HG03521 (cell line): ENCODE data around the gene SLCO2A1.

Experiments
- ATAC-seq: cut with Tn5 transposase; IDR thresholded peaks from one replicate; pipeline ENCODE4 v1.9.1; 2021; ENCODE audit warnings: mild to moderate bottlenecking, moderate library complexity; ENCODE audit not compliant: unreplicated experiment

Gene SLCO2A1

DNA sequence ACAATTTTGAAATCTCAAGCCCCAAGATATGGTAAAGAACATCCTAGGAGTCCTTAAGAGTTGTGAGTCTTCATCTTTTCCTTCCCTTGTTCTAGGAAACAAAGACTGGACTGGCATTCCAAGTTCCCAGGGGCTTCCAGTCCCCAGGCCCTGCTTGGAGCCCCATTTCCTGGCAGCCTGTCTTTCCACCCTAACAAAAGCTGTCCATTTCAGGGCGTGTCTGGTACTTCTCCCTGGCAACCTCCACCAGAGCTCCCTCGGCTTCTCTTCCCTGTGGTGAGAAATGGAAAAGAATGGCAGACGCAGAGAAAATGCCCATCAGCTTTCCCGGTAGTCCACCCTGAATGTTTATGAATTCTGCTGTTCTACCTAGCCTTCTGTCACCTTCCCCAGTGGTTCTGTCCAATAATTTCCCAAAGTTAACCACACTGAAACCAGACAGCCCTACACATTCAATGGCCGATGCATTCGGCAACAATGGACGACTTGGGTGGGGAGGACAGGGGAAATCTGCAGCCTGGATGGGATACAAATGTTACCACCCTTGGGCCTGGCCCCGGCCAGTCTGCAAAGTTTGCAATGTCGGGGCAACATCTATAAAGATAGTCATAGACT lies 140.9 kb downstream of the SLCO2A1 start:
- ATAC-seq, result no peak

DNA sequence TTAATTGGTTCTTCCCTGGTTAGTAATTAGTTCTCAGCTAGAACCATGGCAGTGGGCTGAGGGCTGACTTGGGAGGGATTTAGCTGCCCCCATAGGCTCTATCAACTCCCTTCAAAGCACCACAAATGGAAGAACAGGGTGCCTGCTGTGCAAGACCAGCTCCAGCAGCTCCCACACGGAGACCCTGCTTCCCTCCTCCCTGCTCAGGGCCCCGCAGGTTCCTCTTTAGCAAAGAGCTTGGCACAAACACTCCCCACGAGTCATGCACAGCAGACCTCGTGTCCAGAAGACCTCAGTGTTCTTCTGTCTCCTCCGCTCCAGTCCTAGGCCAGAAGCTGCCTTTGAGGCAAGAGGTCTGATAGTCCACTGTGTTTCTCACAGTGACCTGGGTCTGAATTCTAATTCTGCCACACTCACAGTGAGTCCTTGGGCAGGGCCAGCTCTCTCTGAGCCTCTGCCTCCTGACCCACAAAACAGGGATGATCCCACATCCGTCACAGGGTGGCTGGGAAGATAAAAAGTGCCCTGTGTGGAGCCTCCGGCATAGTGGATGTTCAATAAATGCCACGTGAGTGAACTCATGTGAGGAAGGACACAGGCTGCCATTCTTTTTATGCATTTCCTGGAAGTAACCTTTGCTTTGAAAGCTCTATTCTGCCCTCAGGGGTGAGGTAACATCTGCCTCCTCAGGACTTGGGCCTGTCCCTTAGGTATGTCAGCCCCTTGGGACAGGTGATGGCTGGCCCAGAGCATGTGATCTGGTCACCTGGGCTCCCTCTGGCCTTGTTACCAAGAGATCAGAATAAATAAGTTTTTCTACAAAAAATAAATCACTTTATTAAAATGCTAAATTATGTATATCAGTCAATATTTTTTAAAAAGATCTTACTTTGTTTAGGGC lies 141.7 kb downstream of the SLCO2A1 start:
- ATAC-seq, result no peak

DNA sequence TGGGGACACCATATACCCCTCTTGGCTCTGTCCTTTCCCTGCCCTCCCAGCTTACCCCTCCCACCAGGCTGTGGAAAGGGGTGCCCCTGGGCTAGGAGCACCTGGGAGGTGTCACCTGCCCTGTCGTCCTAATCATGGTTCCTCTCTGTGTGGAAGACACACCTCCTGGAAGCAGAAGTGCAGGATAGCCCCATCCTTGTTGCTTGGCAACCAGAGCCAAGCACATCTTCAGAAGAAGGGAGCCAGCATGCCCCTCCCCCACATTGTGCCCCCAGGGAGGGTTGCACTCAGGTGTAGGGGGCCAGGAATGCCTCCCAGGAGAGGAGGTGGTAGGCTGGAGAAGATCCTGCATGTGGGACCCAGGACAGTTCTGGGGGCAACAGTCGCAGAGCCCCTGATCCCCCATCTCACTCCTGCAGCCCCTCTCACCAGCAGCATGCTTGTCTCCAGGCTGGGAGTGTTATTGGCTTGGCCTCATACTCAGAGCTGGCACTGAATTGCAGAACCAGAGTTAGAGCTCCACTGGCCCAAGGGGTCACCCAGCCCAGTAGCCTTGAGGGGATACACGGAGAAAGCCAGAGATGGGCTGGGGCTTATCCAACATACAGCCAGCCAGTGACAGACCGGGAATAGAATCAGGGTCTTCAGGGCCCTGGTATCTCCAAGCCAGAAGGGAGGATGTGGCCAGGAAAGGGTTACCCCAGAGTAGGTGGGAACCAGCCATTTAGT lies 142.5 kb downstream of the SLCO2A1 start:
- no peak for ATAC-seq

DNA sequence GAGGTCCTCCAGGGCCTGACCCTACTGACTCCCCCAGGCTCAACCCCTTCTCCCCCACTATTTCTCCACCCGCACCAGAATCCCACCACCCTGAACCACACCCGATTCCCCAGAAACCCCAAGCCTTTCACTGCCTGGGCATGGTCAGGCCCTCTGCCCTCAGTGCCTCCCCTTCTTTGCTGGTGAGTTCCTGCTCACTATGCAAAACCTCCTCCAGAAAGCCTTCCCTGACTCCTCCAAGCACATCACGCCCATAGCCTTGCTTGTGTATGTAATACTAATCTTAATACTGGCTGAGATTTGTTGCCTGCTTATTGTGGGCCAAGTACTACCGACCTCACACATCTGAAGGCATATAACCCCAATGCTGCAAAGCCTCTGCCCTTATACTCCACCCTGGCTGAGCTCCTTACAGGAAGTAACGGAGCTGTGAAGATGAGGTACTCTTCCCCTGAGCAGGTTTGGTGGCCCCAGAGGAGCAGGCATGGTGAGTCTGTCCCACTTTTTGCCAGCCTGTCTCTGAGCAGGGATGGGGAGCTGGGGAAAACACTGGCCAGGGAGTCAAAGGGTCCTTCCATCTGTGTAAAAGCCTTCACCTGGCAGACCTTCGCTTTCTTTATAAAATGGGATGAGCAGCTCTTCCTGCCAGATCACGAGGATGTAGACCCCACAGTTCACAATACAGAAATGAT lies 143.5 kb downstream of the SLCO2A1 start:
- no peak for ATAC-seq

- no peak for ATAC-seq
These were observed 144.6 kb downstream of the SLCO2A1 start for GRCh38 chr3:133884887-133885711.

- ATAC-seq, result no peak
These were observed 145.5 kb downstream of the SLCO2A1 start for GRCh38 chr3:133884054-133884886.

GRCh38 chr3:133883641-133884040 lies 146.1 kb downstream of the SLCO2A1 start:
- no peak for ATAC-seq

DNA sequence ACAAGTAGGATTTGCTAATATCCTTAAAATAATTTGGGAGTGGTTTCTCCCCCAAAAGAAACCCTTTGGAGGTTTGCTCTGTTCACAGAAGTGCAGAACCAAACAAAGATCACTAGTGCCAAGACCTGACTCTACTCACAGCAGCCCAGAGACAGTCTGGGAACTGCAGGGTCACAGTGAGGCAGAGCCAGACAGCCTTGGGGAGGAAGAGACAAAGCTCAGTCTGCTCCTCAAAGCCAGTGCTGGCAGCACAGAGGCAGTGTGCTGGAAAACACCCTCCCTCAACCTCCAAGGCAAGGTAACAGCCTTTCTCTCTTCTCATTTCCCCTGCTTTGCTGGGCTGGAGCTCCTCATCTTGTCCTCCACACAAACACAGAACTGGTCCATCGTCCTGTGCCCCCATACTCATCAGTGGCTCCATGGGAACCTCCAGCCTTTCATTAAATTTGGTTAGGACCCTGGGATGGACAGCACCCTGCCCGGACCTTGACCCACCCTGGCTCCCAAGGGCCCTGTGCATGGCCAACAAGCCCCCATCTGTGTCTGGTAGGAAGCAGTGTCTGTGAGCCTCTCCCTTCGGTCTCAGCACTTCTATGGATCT lies 146.6 kb downstream of the SLCO2A1 start:
- ATAC-seq, result no peak

DNA sequence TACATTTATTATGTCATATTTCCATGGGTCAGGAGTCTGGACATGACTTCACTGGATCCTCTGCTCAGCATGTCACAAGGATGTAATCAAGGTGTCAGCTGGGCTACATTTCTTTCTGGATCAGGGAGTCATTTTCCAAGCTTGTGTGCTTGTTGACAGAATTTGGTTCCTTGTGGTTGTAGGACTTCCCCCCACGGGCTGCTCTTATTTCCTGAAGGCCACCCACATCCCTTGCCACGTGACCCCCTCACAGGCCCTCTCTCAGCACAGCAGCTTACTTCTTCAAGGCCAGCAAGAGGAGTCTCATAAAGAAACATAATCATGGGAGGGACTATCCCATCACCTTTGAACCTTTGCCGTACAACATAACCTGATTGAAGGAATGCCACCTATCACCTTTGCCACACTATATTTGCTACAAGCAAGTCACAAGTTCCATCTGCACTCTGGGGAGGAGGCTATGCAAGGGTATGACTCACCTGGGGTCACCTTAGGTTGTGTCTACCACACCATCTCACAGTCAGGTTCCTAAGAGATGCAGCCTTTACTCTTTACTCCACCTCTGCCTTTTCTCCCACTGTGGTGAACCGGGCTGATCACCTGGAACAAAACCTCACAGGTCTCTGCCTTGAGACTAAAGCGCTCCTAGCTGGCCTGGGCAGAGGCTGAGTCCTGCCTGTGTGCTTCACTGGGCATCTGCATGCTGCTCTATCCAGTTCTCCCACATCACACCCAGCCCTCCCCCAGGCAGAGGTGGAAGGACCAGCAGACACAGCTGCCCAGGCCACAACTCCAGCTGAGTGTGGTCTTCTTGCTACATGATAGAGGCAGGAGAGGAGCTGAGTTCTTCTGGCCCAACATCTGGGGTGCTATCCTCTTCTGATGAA lies 147.5 kb downstream of the SLCO2A1 start:
- ATAC-seq, result no peak

DNA sequence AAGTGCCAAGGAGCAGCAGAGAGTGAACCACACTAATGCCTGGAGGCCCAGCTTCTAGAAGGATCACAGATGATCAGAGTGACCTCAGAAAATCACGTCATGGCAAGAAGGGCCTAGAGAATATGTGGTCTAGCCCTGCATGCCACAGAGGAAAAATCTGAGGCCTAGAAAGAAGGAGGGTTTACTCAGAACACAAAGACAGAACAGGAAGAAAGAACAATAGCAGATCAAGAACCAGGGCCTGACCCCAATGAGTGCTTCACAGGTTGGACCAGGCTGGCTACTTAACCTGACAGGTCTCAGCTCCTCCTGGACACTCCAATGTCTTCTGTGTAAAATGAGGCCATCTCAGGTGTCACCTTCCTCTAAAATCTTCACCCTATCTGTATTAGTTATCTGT lies 148.2 kb downstream of the SLCO2A1 start:
- no peak for ATAC-seq

- no peak for ATAC-seq
These were observed 148.8 kb downstream of the SLCO2A1 start for GRCh38 chr3:133880886-133881455.

GRCh38 chr3:133880287-133880686 lies 149.4 kb downstream of the SLCO2A1 start:
- no peak for ATAC-seq

DNA sequence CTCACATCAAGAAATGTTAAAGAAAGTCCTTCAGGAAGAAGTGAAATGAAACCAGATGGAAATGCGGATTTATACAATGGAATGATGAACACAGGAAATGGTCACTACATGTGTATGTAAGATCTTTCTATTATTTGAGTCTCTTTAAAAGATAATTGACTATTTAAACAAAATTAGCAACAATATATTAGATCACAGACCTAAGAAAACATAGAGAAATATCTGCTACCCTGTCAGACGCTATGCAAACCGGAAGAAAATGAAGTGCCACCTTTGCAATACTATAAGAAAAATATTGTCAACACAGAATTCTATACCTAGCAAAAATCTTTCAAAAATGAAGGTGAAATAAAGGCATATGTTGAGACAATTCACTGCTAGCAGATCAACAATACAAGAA lies 151.2 kb downstream of the SLCO2A1 start:
- ATAC-seq, result no peak
